BJ (cell line): ENCODE results near the gene ARHGAP26. TPM values are rescaled to one million over a fixed set of nuclear protein-coding genes. Genes with fewer than 3 reads are reported as not detected.

Experiments used
- CTCF ChIA-PET: fragments of 350-600 bp; formaldehyde crosslinking; extraction: SDS; loops from one replicate; lab custom pipeline; 2021; ENCODE audit warnings: antibody characterized with exemption, inconsistent platforms; lab: Yijun Ruan, JAX
- POLR2A ChIA-PET: fragments of 300-600 bp; sonication (Branson Sonifier 250); formaldehyde crosslinking; extraction: SDS; loops from one replicate; lab custom pipeline; 2021; ENCODE audit warnings: antibody characterized with exemption; lab: Charles Lee
- DNase-seq: peaks from one replicate; pipeline ENCODE4 v3.0.0-alpha.2; 2011; ENCODE audit warnings: low read depth
- H3K27me3 ChIP-seq: 2 replicates; pipeline ENCODE4 v1.6.0; 2011; ENCODE audit warnings: low read length; ENCODE audit not compliant: control insufficient read depth, insufficient read depth
- H3K36me3 ChIP-seq: 2 replicates; pipeline ENCODE4 v1.5.1; 2011; ENCODE audit warnings: low read length; ENCODE audit not compliant: control insufficient read depth, insufficient read depth
- H3K4me3 ChIP-seq: 2 replicates; pipeline ENCODE4 v1.5.1; 2011; ENCODE audit warnings: low read depth, mild to moderate bottlenecking, control low read depth, low read length
- CTCF ChIP-seq: IDR thresholded peaks from 2 replicates; pipeline ENCODE4 v1.5.1; 2011; ENCODE audit warnings: low read depth, mild to moderate bottlenecking, control low read depth, inconsistent platforms, low read length, moderate library complexity; ENCODE audit not compliant: insufficient read depth
- polyA plus RNA-seq: library from polyadenylated mRNA; depleted of rRNA; stranded (reverse); fragments of >200 nt; gene quantifications from 2 replicates; pipeline ENCODE4 v1.2.3, GENCODE V29; 2011

ARHGAP26 gene
- polyA plus RNA-seq, 1 experiment: 4.8 TPM

GRCh38 chr5:143055596-143056338, 285.6 kb downstream of the ARHGAP26 start:
- ChIA-PET CTCF (no interaction called here), POLR2A (no interaction called here)
- Histone ChIP-seq H3K36me3 (no peaks in the 10 kb centered on the region), H3K4me3 (no peak overlapping the region), H3K27me3 (no peaks in the 10 kb centered on the region)
- TF ChIP-seq CTCF: no peak
- DNase-seq: no peak

- Histone ChIP-seq H3K27me3 (no peaks in the 10 kb centered on the region), H3K4me3 (no peak overlapping the region), H3K36me3 (no peaks in the 10 kb centered on the region)
- no peak for DNase-seq
- no peak for TF ChIP-seq CTCF
- POLR2A ChIA-PET: no interaction called here
- CTCF ChIA-PET: no interaction called here
These were observed 286.1 kb downstream of the ARHGAP26 start for GRCh38 chr5:143056339-143056704.

- ChIA-PET POLR2A (interaction anchor here (0.6 kb wide), 1 partner anchor 83 kb away, joined by 3 read pairs; no protein-coding TSS in a partner anchor), CTCF (interaction anchor here (1.1 kb wide), 1 partner anchor 55 kb away, joined by 3 read pairs; no protein-coding TSS in a partner anchor)
- Histone ChIP-seq H3K27me3 (no peaks in the 10 kb centered on the region), H3K36me3 (no peaks in the 10 kb centered on the region), H3K4me3 (no peak overlapping the region)
- no peak for DNase-seq
- TF ChIP-seq CTCF: no peak
These were observed 286.8 kb downstream of the ARHGAP26 start for GRCh38 chr5:143056792-143057579.

GRCh38 chr5:143057580-143057999, 287.4 kb downstream of the ARHGAP26 start:
- CTCF ChIA-PET: interaction anchor here (1.1 kb wide), 1 partner anchor 54 kb away, joined by 3 read pairs; no protein-coding TSS in a partner anchor
- POLR2A ChIA-PET: no interaction called here
- Histone ChIP-seq H3K4me3 (no peak overlapping the region), H3K27me3 (no peaks in the 10 kb centered on the region), H3K36me3 (no peaks in the 10 kb centered on the region)
- DNase-seq: no peak
- no peak for TF ChIP-seq CTCF

- H3K36me3 ChIP-seq: no peaks in the 10 kb centered on the region
- ChIA-PET CTCF (interaction anchor here (0.9 to 1.6 kb wide), 2 partner anchors 9 to 137 kb away, joined by 3 read pairs; no protein-coding TSS in a partner anchor), POLR2A (no interaction called here)
- TF ChIP-seq CTCF: no peak
- no peak overlapping the region for H3K4me3 ChIP-seq
- H3K27me3 ChIP-seq: no peaks in the 10 kb centered on the region
- no peak for DNase-seq
These were observed 289.2 kb downstream of the ARHGAP26 start for GRCh38 chr5:143059355-143059754.
